Heart right ventricle (tissue), 16 donors: ENCODE data around the gene HRH4. TPM values are rescaled to one million over a fixed set of nuclear protein-coding genes. Genes with fewer than 3 reads are reported as not detected.
A peak's percentile ranks its signal among the peaks of the same experiment; 100 is the strongest.

Experiments
- ATAC-seq, 8 donors: fragments of 200-7000 bp; cut with Tn5 transposase; one replicate each; pipeline ENCODE4 v1.9.1; 2020; ENCODE audit warnings: mild to moderate bottlenecking in 8 of 8, moderate library complexity in 8 of 8, moderate number of reproducible peaks in 1 of 8
- DNase-seq, 2 donors: peaks; one replicate each; pipeline ENCODE4 v3.0.0-alpha.2; 2020
- H3K27ac ChIP-seq, 10 donors: fragments of 200-600 bp; sonication (generic) in 2 of 10; one replicate each; pipeline versions ENCODE4 v1.5.0 to v1.8.0; 2020 to 2022; ENCODE audit warnings: mild to moderate bottlenecking in 3 of 10
- H3K27me3 ChIP-seq, 7 donors: fragments of 200-600 bp; one replicate each; pipeline ENCODE4 v1.8.0; 2021 to 2022; ENCODE audit warnings: mild to moderate bottlenecking in 2 of 7
- H3K36me3 ChIP-seq, 9 donors: fragments of 200-600 bp; sonication (generic) in 1 of 9; one replicate each; pipeline versions ENCODE4 v1.5.0 to v1.8.0; 2020 to 2022; ENCODE audit warnings: mild to moderate bottlenecking in 2 of 9
- H3K4me1 ChIP-seq, 9 donors: fragments of 200-600 bp; sonication (generic) in 1 of 9; one replicate each; pipeline versions ENCODE4 v1.5.0 to v1.8.0; 2020 to 2022; ENCODE audit warnings: mild to moderate bottlenecking in 4 of 9
- H3K4me3 ChIP-seq, 10 donors: fragments of 200-600 bp; sonication (generic) in 2 of 10; one replicate each; pipeline versions ENCODE4 v1.5.0 to v1.8.0; 2020 to 2022; ENCODE audit warnings: mild to moderate bottlenecking in 7 of 10, moderate library complexity in 2 of 10
- H3K9me3 ChIP-seq, 11 donors: fragments of 200-600 bp in 10 of 11; sonication (generic) in 2 of 11; one replicate each; pipeline versions ENCODE4 v1.5.0 to v1.8.0; 2013 to 2022; ENCODE audit warnings: mild to moderate bottlenecking in 2 of 11, control low read depth in 1 of 11, moderate library complexity in 1 of 11
- CTCF ChIP-seq, 9 donors: fragments of 200-600 bp; sonication (generic) in 2 of 9; IDR thresholded peaks; one replicate each; pipeline versions ENCODE4 v1.5.0 to v1.8.0; 2021 to 2022; ENCODE audit warnings: antibody characterized with exemption in 9 of 9, mild to moderate bottlenecking in 5 of 9, moderate library complexity in 1 of 9
- WGBS, 2 donors: extraction: QIAGEN DNeasy Blood & Tissue Kit; methylation state at CpG; one replicate each; pipeline ENCODE4 v1.1.7; 2013; ENCODE audit warnings: inconsistent platforms in 1 of 2; 5-methylcytosine and 5-hydroxymethylcytosine counted together
- intact Hi-C, 10 donors: fragments of 100-400 bp; cut with DNase I; formaldehyde crosslinking; loops; one replicate each; pipeline versions ENCODE4 v1.11.1 to v1.14.2; 2022
- polyA plus RNA-seq, 2 donors: library from polyadenylated mRNA; stranded (reverse); fragments of 200-250 nt; gene quantifications; one replicate each; pipeline ENCODE4 v1.2.3, GENCODE V29; 2013
- total RNA-seq, 10 donors: library from RNA; stranded (reverse); fragmentation: NEBNext Ultra II Directional in 3 of 10; extraction: Animal tissue kit (Norgen Biotek cat#: 25700) in 3 of 10; gene quantifications; one replicate each; pipeline versions ENCODE4 v1.2.1 to v1.2.4, GENCODE V29; 2021 to 2023
- donor health status: Arrhythmogenic right ventricular cardiomyopathy.
- donor health status: ischemic (EF 13 %, LVEDD 7.1; RV severe dilation, severe dysfunction).
- donor health status: healthy with polysubstance abuse.
- donor health status: DM: no; HTN: yes; CAD: no.
- donor health status: DM: no; HTN: no; CAD: no.
- donor health status: ischemic (EF 25% LVEDD 6.9; RV normal size, moderate dysfunction).
- donor health status: ischemic (EF 25% LVEDD 5.7; RV mildly dilated, moderate dysfunction).
- donor health status: healthy.
- donor health status: DM: yes; HTN: yes; CAD: no.
- donor health status: Ischemic cardiomyopathy.
- donor health status: ischemic (EF 35%, LVEDD 5.7; RV mildly dilated, moderate dysfunction).
- donor health status: nonischemic (EF 11% LVEDD 7.7; RV severe dilation, severe dysfunction).
- donor health status: DM: yes; HTN: yes; CAD: no.
- donor health status: PGD.
- donor health status: ischemic (EF 29% LVEDD 5.4; RV normal size, mild dysfunction).
- donor health status: nonischemic (EF 23%, LVEDD 6.1; RV moderate dilation, normal function).

HRH4 gene
- total and polyA plus RNA-seq, 12 donors: under 0.01 to 0.28 (median 0.15) TPM; not detected in 9

- no peak for ATAC-seq
- Histone ChIP-seq H3K9me3 (no peaks in the 10 kb centered on the region), H3K27me3 (peaks cover 0 to 92% (median 61%) of the 10 kb centered on the region in 7 donors), H3K4me1 (no peaks in the 10 kb centered on the region), H3K27ac (no peak overlapping the region), H3K4me3 (no peak overlapping the region), H3K36me3 (no peaks in the 10 kb centered on the region)
- DNase-seq: no peak
- WGBS, 2 donors: 91 to 95% methylated on average over 4 of the region's 4 CpGs
- intact Hi-C loops: loop anchor here in 1 of 10 donors (10.0 kb wide), 1 partner anchor 64 kb away; no protein-coding TSS in a partner anchor
- no peak for TF ChIP-seq CTCF (IDR thresholded peaks at IDR 0.05)
Measured at GRCh38 chr18:24420551-24420950, 39.9 kb upstream of the HRH4 start.

- intact Hi-C loops: loop anchor here in 1 of 10 donors (10.0 kb wide), 1 partner anchor 63 kb away; no protein-coding TSS in a partner anchor
- Histone ChIP-seq H3K4me3 (no peak overlapping the region), H3K9me3 (no peaks in the 10 kb centered on the region), H3K36me3 (no peaks in the 10 kb centered on the region), H3K27ac (no peak overlapping the region), H3K27me3 (peaks cover 0 to 84% (median 59%) of the 10 kb centered on the region in 7 donors), H3K4me1 (peaks cover 0 to 6% (median under 1%) of the 10 kb centered on the region in 9 donors)
- WGBS, 2 donors: 76 to 90% methylated on average over 1 of the region's 1 CpG
- DNase-seq (no peak), ATAC-seq (no peak)
- no peak for TF ChIP-seq CTCF (IDR thresholded peaks at IDR 0.05)
Measured at GRCh38 chr18:24421831-24422230, 38.6 kb upstream of the HRH4 start.

- WGBS, 2 donors: 30 to 34% methylated on average over 11 of the region's 11 CpGs
- H3K36me3 ChIP-seq: peaks cover 0 to 25% (median 3%) of the 10 kb centered on the region in 9 donors
- ATAC-seq (no peak), DNase-seq (no peak)
- H3K4me3 ChIP-seq: peak overlapping the region; percentile 71 to 98 (median 80)
- H3K27ac ChIP-seq: peak overlapping the region in 9 of 10 donors; percentile 79 to 90 (median 85)
- intact Hi-C loops: loop anchor here in 1 of 10 donors (10.0 kb wide), 1 partner anchor 59 kb away; no protein-coding TSS in a partner anchor
- no peaks in the 10 kb centered on the region for H3K9me3 ChIP-seq
- TF ChIP-seq CTCF (IDR thresholded peaks at IDR 0.05): no peak
- peaks cover 0 to 27% (median 14%) of the 10 kb centered on the region in 9 donors for H3K4me1 ChIP-seq
- peaks cover 0 to 45% (median 25%) of the 10 kb centered on the region in 7 donors for H3K27me3 ChIP-seq
Measured at GRCh38 chr18:24426073-24426397, 34.4 kb upstream of the HRH4 start.

GRCh38 chr18:24426398-24427294 lies 33.8 kb upstream of the HRH4 start, which contains the start of gene IMPACT:
Gene IMPACT (plus strand): TSS chr18:24426670. CDS start chr18:24426757, 87 bp downstream.
- Histone ChIP-seq H3K4me3 (peak within 1 kb of the TSS; percentile 71 to 98 (median 80)), H3K9me3 (no peaks in the 10 kb centered on the region), H3K27me3 (peaks cover 0 to 38% (median 24%) of the 10 kb centered on the region in 7 donors), H3K36me3 (peaks cover 0 to 31% (median 5%) of the 10 kb centered on the region in 9 donors), H3K4me1 (peaks cover 0 to 27% (median 14%) of the 10 kb centered on the region in 9 donors), H3K27ac (peak within 1 kb of the TSS; percentile 68 to 90 (median 84))
- ATAC-seq (peak; percentile 97 to 99 (median 98)), DNase-seq (peak; percentile 81 to 88)
- intact Hi-C loops: loop anchor here in 2 of 10 donors (1.0 to 10.0 kb wide), 2 partner anchors 29 to 58 kb away; partner anchors contain the start of gene OSBPL1A (in 1 of the 2)
- no peak for TF ChIP-seq CTCF (IDR thresholded peaks at IDR 0.05)
- WGBS, 2 donors: 1% methylated on average over 76 to 82 of the region's 82 CpGs
